VCaP (cell line): ENCODE results near the gene PCNX4.

ENCODE experiments used
- H3K27ac ChIP-seq: fragments of 450-650 bp; 2 replicates; pipeline ENCODE4 v1.5.1; 2017
- CTCF ChIP-seq: fragments of 450-650 bp; conservative IDR thresholded peaks from 2 replicates; pipeline ENCODE4 v1.5.1; 2017; ENCODE audit warnings: mild to moderate bottlenecking, moderate library complexity

The PCNX4 gene

GRCh38 chr14:60134702-60135101, 43.0 kb downstream of the PCNX4 start:
- no peak for TF ChIP-seq CTCF

GRCh38 chr14:60151715-60152114, 60.0 kb downstream of the PCNX4 start:
- peak overlapping the region; percentile 99 for H3K27ac ChIP-seq
- TF ChIP-seq CTCF, result no peak

More at GRCh38 chr14:60134702-60135101, 43.0 kb downstream of the PCNX4 start:
- no peak overlapping the region for H3K27ac ChIP-seq

- no peak for TF ChIP-seq CTCF
Measured at GRCh38 chr14:60153991-60154390, 62.3 kb downstream of the PCNX4 start.

GRCh38 chr14:60154671-60155070, 62.9 kb downstream of the PCNX4 start:
- peak overlapping the region; percentile 99 for H3K27ac ChIP-seq
- TF ChIP-seq CTCF, result no peak

More at GRCh38 chr14:60153991-60154390, 62.3 kb downstream of the PCNX4 start:
- H3K27ac ChIP-seq, result peak overlapping the region; percentile 99

- no peak for TF ChIP-seq CTCF
Measured at GRCh38 chr14:60160422-60160821, 68.7 kb downstream of the PCNX4 start.

GRCh38 chr14:60161196-60162107, 69.7 kb downstream of the PCNX4 start:
- TF ChIP-seq CTCF, result no peak
- peak overlapping the region; percentile 99 for H3K27ac ChIP-seq

More at GRCh38 chr14:60160422-60160821, 68.7 kb downstream of the PCNX4 start:
- H3K27ac ChIP-seq, result peak overlapping the region; percentile 99

GRCh38 chr14:60163693-60164092, 72.0 kb downstream of the PCNX4 start:
- H3K27ac ChIP-seq, result peak overlapping the region; percentile 99
- TF ChIP-seq CTCF, result no peak
